SU-DHL-6 (cell line): ENCODE measurements around the gene GSTA3.
"Not testable (repeated sequence)": the region's sequence is repeated elsewhere in the genome, so short reads cannot be mapped to it uniquely, and the experiment has no call there.

Experiments used
- H2AFZ ChIP-seq: fragments of 200-600 bp; sonication (generic); 2 replicates; pipeline ENCODE4 v1.6.1; 2014; ENCODE audit warnings: low read depth, mild to moderate bottlenecking, moderate library complexity, mixed read lengths, antibody characterized with exemption, low read length; ENCODE audit not compliant: severe bottlenecking
- H3F3A ChIP-seq: fragments of 200-600 bp; shearing (Covaris generic); 2 replicates; pipeline ENCODE4 v1.6.0; 2016; ENCODE audit warnings: antibody characterized with exemption, mild to moderate bottlenecking; ENCODE audit not compliant: insufficient read depth
- H3K27ac ChIP-seq: fragments of 200-600 bp; sonication (generic); 2 replicates; pipeline ENCODE4 v1.5.1; 2016; ENCODE audit warnings: low read depth, mild to moderate bottlenecking, low read length, moderate library complexity, mixed read lengths
- H3K27me3 ChIP-seq: fragments of 200-600 bp; sonication (generic), shearing (Covaris generic); 2 replicates; pipeline ENCODE4 v1.6.0; 2014; ENCODE audit warnings: mild to moderate bottlenecking, low read length
- H3K36me3 ChIP-seq: fragments of 200-600 bp; sonication (generic); 2 replicates; pipeline ENCODE4 v1.6.1; 2014; ENCODE audit warnings: mild to moderate bottlenecking, low read length, mixed read lengths
- H3K4me2 ChIP-seq: fragments of 300-600, 200-600 bp; shearing (Covaris generic), sonication (generic); 2 replicates; pipeline ENCODE4 v1.6.0; 2014; ENCODE audit warnings: low read length, low read depth, mild to moderate bottlenecking; ENCODE audit not compliant: poor library complexity, severe bottlenecking
- H3K4me3 ChIP-seq: fragments of 200-600 bp; sonication (generic); 2 replicates; pipeline ENCODE4 v1.5.1; 2014; ENCODE audit warnings: antibody characterized with exemption, low read length, mild to moderate bottlenecking, mixed read lengths; ENCODE audit not compliant: insufficient read depth, poor library complexity, severe bottlenecking
- H3K79me2 ChIP-seq: fragments of 200-600 bp; sonication (generic); 2 replicates; pipeline ENCODE4 v1.6.1; 2014; ENCODE audit warnings: mild to moderate bottlenecking, low read length, moderate library complexity; ENCODE audit not compliant: insufficient read depth
- H3K9ac ChIP-seq: fragments of 200-600 bp; sonication (generic); 2 replicates; pipeline ENCODE4 v1.7.0; 2014; ENCODE audit warnings: mild to moderate bottlenecking, low read length
- H3K9me2 ChIP-seq: fragments of 200-600 bp; sonication (generic); replicated peaks from 2 replicates; pipeline ENCODE4 v1.6.1; 2014; ENCODE audit warnings: low read length; ENCODE audit not compliant: insufficient read depth
- H3K9me3 ChIP-seq: fragments of 200-600 bp; sonication (generic); 2 replicates; pipeline ENCODE4 v1.6.1; 2014; ENCODE audit warnings: low read length, mixed read lengths; ENCODE audit not compliant: insufficient read depth
- H4K20me1 ChIP-seq: fragments of 200-600 bp; sonication (generic); 2 replicates; pipeline ENCODE4 v1.6.1; 2014; ENCODE audit warnings: low read depth, mild to moderate bottlenecking, antibody characterized with exemption, low read length, moderate library complexity, mixed read lengths
- CTCF ChIP-seq: fragments of 200-600 bp; sonication (generic); IDR thresholded peaks from one replicate; pipeline ENCODE4 v1.5.1; 2017; ENCODE audit warnings: antibody characterized with exemption, mild to moderate bottlenecking, low read length, moderate library complexity; ENCODE audit not compliant: insufficient read depth, poor library complexity, severe bottlenecking
- EZH2phosphoT487 ChIP-seq: fragments of 200-600 bp; sonication (generic), shearing (Covaris generic); conservative IDR thresholded peaks from 2 replicates; pipeline ENCODE4 v1.6.1; 2018; ENCODE audit warnings: mild to moderate bottlenecking, antibody characterized with exemption, low read length, moderate library complexity, mixed read lengths

GSTA3 gene

GRCh38 chr6:52908526-52908925 lies 972 bp downstream of the GSTA3 start:
- Histone ChIP-seq H3K27ac (no peak overlapping the region), H3F3A (no peaks in the 10 kb centered on the region), H4K20me1 (no peaks in the 10 kb centered on the region), H3K9me3 (no peaks in the 10 kb centered on the region), H3K36me3 (no peaks in the 10 kb centered on the region), H3K4me2 (no peak overlapping the region), H3K9me2 (no peaks in the 10 kb centered on the region), H2AFZ (no peak overlapping the region), H3K9ac (no peak overlapping the region), H3K4me3 (no peak overlapping the region), H3K79me2 (no peaks in the 10 kb centered on the region), H3K27me3 (no peaks in the 10 kb centered on the region)
- TF ChIP-seq CTCF (no peak), EZH2phosphoT487 (no peak)

- no peak overlapping the region for H3K4me3 ChIP-seq
- no peak overlapping the region for H3K9ac ChIP-seq
- H3K27ac ChIP-seq: no peak overlapping the region
- no peaks in the 10 kb centered on the region for H3F3A ChIP-seq
- H3K79me2 ChIP-seq: no peaks in the 10 kb centered on the region
- TF ChIP-seq EZH2phosphoT487 (no peak), CTCF (no peak)
- H4K20me1 ChIP-seq: no peaks in the 10 kb centered on the region
- no peaks in the 10 kb centered on the region for H3K9me2 ChIP-seq
- H3K9me3 ChIP-seq: no peaks in the 10 kb centered on the region
- H3K4me2 ChIP-seq: no peak overlapping the region
- no peaks in the 10 kb centered on the region for H3K27me3 ChIP-seq
- no peaks in the 10 kb centered on the region for H3K36me3 ChIP-seq
- no peak overlapping the region for H2AFZ ChIP-seq
Observed at GRCh38 chr6:52904562-52905279, 4.8 kb downstream of the GSTA3 start.

DNA sequence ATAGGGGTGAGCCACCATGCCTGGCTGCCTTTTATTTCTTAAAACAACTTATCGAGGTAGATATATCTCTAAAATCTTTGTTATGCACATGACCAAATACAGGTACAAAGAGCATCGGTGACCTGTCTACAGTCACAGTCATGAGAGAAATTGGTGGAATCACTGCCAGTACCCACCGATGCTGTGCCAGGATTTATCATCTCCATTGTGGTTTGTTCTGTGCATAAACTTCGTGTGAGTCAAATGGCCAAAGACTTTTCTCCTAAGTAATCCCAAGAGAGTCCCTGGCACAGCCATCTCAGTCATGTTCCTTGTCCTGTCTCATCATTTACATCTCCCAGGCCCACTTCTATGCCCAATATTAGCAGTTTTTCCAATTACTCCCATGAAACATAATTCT lies 9.0 kb downstream of the GSTA3 start:
- Histone ChIP-seq H2AFZ (no peak overlapping the region), H3K27ac (no peak overlapping the region), H4K20me1 (no peaks in the 10 kb centered on the region), H3K79me2 (no peaks in the 10 kb centered on the region), H3K4me2 (no peak overlapping the region), H3K27me3 (no peaks in the 10 kb centered on the region), H3K36me3 (no peaks in the 10 kb centered on the region), H3K9ac (no peak overlapping the region), H3K9me3 (no peaks in the 10 kb centered on the region), H3F3A (no peaks in the 10 kb centered on the region), H3K4me3 (no peak overlapping the region), H3K9me2 (no peaks in the 10 kb centered on the region)
- TF ChIP-seq CTCF (no peak), EZH2phosphoT487 (no peak)

DNA sequence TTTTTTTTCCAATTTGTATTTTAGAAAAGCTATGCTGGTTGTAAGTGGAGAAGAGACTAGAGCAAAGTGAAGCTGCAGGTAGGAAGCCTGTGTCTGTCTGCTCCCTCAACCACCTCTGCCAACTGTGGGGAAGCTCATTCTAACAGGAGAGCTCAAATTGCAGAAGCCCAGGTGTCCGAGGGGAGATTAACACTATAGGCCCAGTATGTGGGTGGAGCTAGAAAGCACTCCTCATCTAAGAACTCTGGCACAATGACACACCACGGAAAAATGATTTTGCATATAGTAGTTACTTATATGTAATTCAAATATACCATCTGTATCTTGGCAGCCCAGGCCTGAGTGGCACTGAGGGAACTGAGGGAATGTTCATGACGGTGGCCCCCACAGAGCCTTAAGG lies 13.7 kb downstream of the GSTA3 start:
- not testable (repeated sequence) for H3K27me3 ChIP-seq, H3K79me2 ChIP-seq, H3K9ac ChIP-seq, H4K20me1 ChIP-seq, H3K36me3 ChIP-seq, H3K9me3 ChIP-seq, H3K4me2 ChIP-seq, H3K4me3 ChIP-seq, H2AFZ ChIP-seq, H3K27ac ChIP-seq, H3F3A ChIP-seq, H3K9me2 ChIP-seq
